Right cardiac atrium (tissue), 5 donors: ENCODE data around the gene COQ10A. TPM values are rescaled to one million over a fixed set of nuclear protein-coding genes. Genes with fewer than 3 reads are reported as not detected.
"Not testable (repeated sequence)": the region's sequence is repeated elsewhere in the genome, so short reads cannot be mapped to it uniquely, and the experiment has no call there.

Source experiments
- ATAC-seq, 2 donors: fragments of 200-7000 bp; cut with Tn5 transposase; one replicate each; pipeline versions ENCODE4 v1.8.0 to v1.9.1; 2020; ENCODE audit warnings: moderate library complexity in 2 of 2, mild to moderate bottlenecking in 1 of 2
- DNase-seq, 3 donors: peaks; one replicate each; pipeline ENCODE4 v3.0.0-alpha.2; 2020
- H3K27ac ChIP-seq: one replicate; pipeline ENCODE4 v1.5.1; 2013; ENCODE audit warnings: mild to moderate bottlenecking, low read length, control low read depth, moderate library complexity
- H3K27me3 ChIP-seq: one replicate; pipeline ENCODE4 v1.6.1; 2013; ENCODE audit not compliant: control insufficient read depth, insufficient read depth
- H3K4me1 ChIP-seq: one replicate; pipeline ENCODE4 v1.6.1; 2013; ENCODE audit warnings: low read length; ENCODE audit not compliant: control insufficient read depth, insufficient read depth
- H3K4me3 ChIP-seq: one replicate; pipeline ENCODE4 v1.5.1; 2013; ENCODE audit warnings: low read length, control low read depth
- H3K9me3 ChIP-seq: one replicate; pipeline ENCODE4 v1.6.1; 2013; ENCODE audit warnings: low read length; ENCODE audit not compliant: control insufficient read depth
- WGBS: extraction: QIAGEN DNeasy Blood & Tissue Kit; methylation state at CpG from one replicate; pipeline ENCODE4 v1.1.7; 2013; 5-methylcytosine and 5-hydroxymethylcytosine counted together
- intact Hi-C, 4 donors: fragments of 100-400 bp; cut with DNase I; formaldehyde crosslinking; loops; one replicate each; pipeline versions ENCODE4 v1.11.0 to v1.14.0; 2022 to 2023
- polyA plus RNA-seq: library from polyadenylated mRNA; stranded (reverse); fragments of 200-250 nt; gene quantifications from one replicate; pipeline ENCODE4 v1.2.3, GENCODE V29; 2013
- total RNA-seq, 4 donors: library from RNA; stranded (reverse); fragmentation: NEBNext Ultra II Directional; extraction: Animal tissue kit (Norgen Biotek cat#: 25700); gene quantifications; one replicate each; pipeline ENCODE4 v1.2.1, GENCODE V29; 2021
- donor health status: healthy with polysubstance abuse.
- donor health status: DM: no; HTN: yes; CAD: no.
- donor health status: DM: no; HTN: no; CAD: no.
- donor health status: DM: no; HTN: yes; CAD: no; lungs with severe emphysema.
- donor health status: DM: yes; HTN: yes; CAD: no.

COQ10A gene
- total and polyA plus RNA-seq, 5 donors = 98.5 to 166 (median 117) TPM

GRCh38 chr12:56258820-56259183, 7.9 kb upstream of the COQ10A start:
- peak overlapping the region; percentile 93 for H3K27ac ChIP-seq
- WGBS = 13% methylated on average over 9 of the region's 9 CpGs
- peak overlapping the region; percentile 85 for H3K4me3 ChIP-seq
- H3K4me1 ChIP-seq = peaks cover 12% of the 10 kb centered on the region
- intact Hi-C loops = no loop called here
- H3K27me3 ChIP-seq = no peaks in the 10 kb centered on the region
- H3K9me3 ChIP-seq = no peaks in the 10 kb centered on the region
- DNase-seq (no peak), ATAC-seq (no peak)

GRCh38 chr12:56260380-56260779, 6.4 kb upstream of the COQ10A start:
- DNase-seq (no peak), ATAC-seq (no peak)
- H3K27me3 ChIP-seq = no peaks in the 10 kb centered on the region
- peaks cover 12% of the 10 kb centered on the region for H3K4me1 ChIP-seq
- intact Hi-C loops = no loop called here
- 95% methylated on average over 8 of the region's 8 CpGs for whole genome bisulfite sequencing
- no peak overlapping the region for H3K4me3 ChIP-seq
- no peak overlapping the region for H3K27ac ChIP-seq
- no peaks in the 10 kb centered on the region for H3K9me3 ChIP-seq

- H3K9me3 ChIP-seq = no peaks in the 10 kb centered on the region
- no peak for ATAC-seq
- 91% methylated on average over 3 of the region's 3 CpGs for WGBS
Measured at GRCh38 chr12:56260921-56261320, 5.8 kb upstream of the COQ10A start.

GRCh38 chr12:56261503-56262232, 5.1 kb upstream of the COQ10A start:
- peaks cover 11% of the 10 kb centered on the region for H3K4me1 ChIP-seq
- intact Hi-C loops = no loop called here
- no peaks in the 10 kb centered on the region for H3K27me3 ChIP-seq
- no peak for DNase-seq
- no peak overlapping the region for H3K4me3 ChIP-seq
- no peaks in the 10 kb centered on the region for H3K9me3 ChIP-seq
- H3K27ac ChIP-seq = no peak overlapping the region
- ATAC-seq = no peak
- 86% methylated on average over 5 of the region's 5 CpGs for WGBS

More at GRCh38 chr12:56260921-56261320, 5.8 kb upstream of the COQ10A start:
- Histone ChIP-seq H3K27me3 (no peaks in the 10 kb centered on the region), H3K4me1 (peaks cover 12% of the 10 kb centered on the region), H3K4me3 (no peak overlapping the region), H3K27ac (no peak overlapping the region)
- intact Hi-C loops = no loop called here
- DNase-seq = no peak

- H3K9me3 ChIP-seq, H3K4me3 ChIP-seq, intact Hi-C loops, H3K27me3 ChIP-seq, ATAC-seq, H3K4me1 ChIP-seq, H3K27ac ChIP-seq: not testable (repeated sequence)
- 87% methylated on average over 7 of the region's 7 CpGs for WGBS
- peak in 1 of 3 donors; percentile 53 for DNase-seq
Measured at GRCh38 chr12:56262955-56263354, 3.8 kb upstream of the COQ10A start.

- H3K9me3 ChIP-seq, H3K27me3 ChIP-seq, intact Hi-C loops, H3K4me1 ChIP-seq, ATAC-seq, DNase-seq: not testable (repeated sequence)
- Histone ChIP-seq H3K4me3 (peak overlapping the region; percentile 51), H3K27ac (peak overlapping the region; percentile 97)
- WGBS = 54% methylated on average over 16 of the region's 16 CpGs
Measured at GRCh38 chr12:56266068-56266692, 562 bp upstream of the COQ10A start.

GRCh38 chr12:56267443-56268071, 815 bp downstream of the COQ10A start:
- H3K4me3 ChIP-seq = peak overlapping the region; percentile 51
- 22% methylated on average over 21 of the region's 21 CpGs for WGBS
- H3K4me1 ChIP-seq = no peaks in the 10 kb centered on the region
- ATAC-seq (peak; percentile 19 to 38), DNase-seq (no peak)
- intact Hi-C loops = no loop called here
- no peaks in the 10 kb centered on the region for H3K9me3 ChIP-seq
- H3K27me3 ChIP-seq = no peaks in the 10 kb centered on the region
- peak overlapping the region; percentile 97 for H3K27ac ChIP-seq

GRCh38 chr12:56271031-56271430, 4.3 kb downstream of the COQ10A start:
- Histone ChIP-seq H3K4me3 (no peak overlapping the region), H3K9me3 (no peaks in the 10 kb centered on the region), H3K27me3 (no peaks in the 10 kb centered on the region), H3K27ac (peak overlapping the region; percentile 65), H3K4me1 (no peaks in the 10 kb centered on the region)
- intact Hi-C loops = no loop called here
- 15% methylated on average over 1 of the region's 1 CpG for WGBS
- DNase-seq (no peak), ATAC-seq (peak; percentile 22 to 52)

GRCh38 chr12:56272468-56272867, 5.7 kb downstream of the COQ10A start:
- ATAC-seq, H3K4me3 ChIP-seq, H3K27ac ChIP-seq, H3K9me3 ChIP-seq, DNase-seq, H3K27me3 ChIP-seq, intact Hi-C loops, H3K4me1 ChIP-seq: not testable (repeated sequence)
- 61% methylated on average over 2 of the region's 2 CpGs for WGBS

- Histone ChIP-seq H3K4me1 (no peaks in the 10 kb centered on the region), H3K27me3 (no peaks in the 10 kb centered on the region), H3K9me3 (no peaks in the 10 kb centered on the region), H3K27ac (no peak overlapping the region), H3K4me3 (no peak overlapping the region)
- 95% methylated on average over 2 of the region's 2 CpGs for WGBS
- DNase-seq (no peak), ATAC-seq (no peak)
- intact Hi-C loops = no loop called here
Measured at GRCh38 chr12:56274299-56274698, 7.6 kb downstream of the COQ10A start.

- 96% methylated on average over 3 of the region's 3 CpGs for WGBS
- Histone ChIP-seq H3K27ac (no peak overlapping the region), H3K4me1 (no peaks in the 10 kb centered on the region), H3K4me3 (no peak overlapping the region), H3K9me3 (no peaks in the 10 kb centered on the region), H3K27me3 (no peaks in the 10 kb centered on the region)
- intact Hi-C loops = no loop called here
- no peak for DNase-seq
- no peak for ATAC-seq
Measured at GRCh38 chr12:56278905-56279304, 12.2 kb downstream of the COQ10A start.
